Thoracic aorta (tissue), 2 donors: ENCODE results near the gene NPLOC4. TPM values are rescaled to one million over a fixed set of nuclear protein-coding genes. Genes with fewer than 3 reads are reported as not detected.
A peak's percentile ranks its signal among the peaks of the same experiment; 100 is the strongest.

Experiments
- ATAC-seq: fragments of 150-250 bp; one replicate; pipeline ENCODE4 v1.8.0; 2017; ENCODE audit warnings: low read depth; ENCODE audit not compliant: insufficient number of reproducible peaks, low FRiP score
- DNase-seq: peaks from one replicate; pipeline ENCODE4 v3.0.0-alpha.2; 2020; ENCODE audit warnings: low spot score
- H3K27ac ChIP-seq, 2 donors: fragments of 200-600 bp; sonication (generic); 1 replicate in 1 of 2; 2 replicates in 1 of 2; pipeline ENCODE4 v1.5.1; 2016; ENCODE audit warnings: mild to moderate bottlenecking in 2 of 2, moderate library complexity in 2 of 2
- H3K27me3 ChIP-seq: fragments of 200-600 bp; sonication (generic); replicated peaks from 2 replicates; pipeline ENCODE4 v1.6.0; 2016; ENCODE audit warnings: mild to moderate bottlenecking; ENCODE audit not compliant: insufficient read depth
- H3K36me3 ChIP-seq: fragments of 200-600 bp; sonication (generic); one replicate; pipeline ENCODE4 v1.5.1; 2016
- H3K4me1 ChIP-seq, 2 donors: fragments of 200-600 bp; sonication (generic); 1 replicate in 1 of 2; 2 replicates in 1 of 2; pipeline versions ENCODE4 v1.5.1 to v1.6.0; 2016; ENCODE audit warnings: low read depth in 2 of 2, mild to moderate bottlenecking in 1 of 2; ENCODE audit not compliant: control insufficient read depth in 1 of 2
- H3K4me3 ChIP-seq: fragments of 200-600 bp; sonication (generic); 2 replicates; pipeline ENCODE4 v1.5.1; 2016; ENCODE audit warnings: mild to moderate bottlenecking
- H3K9me3 ChIP-seq: fragments of 200-600 bp; sonication (generic); 2 replicates; pipeline ENCODE4 v1.5.1; 2016
- total RNA-seq, 2 donors: library from RNA; depleted of rRNA; stranded (reverse); fragments of >200 nt; gene quantifications; one replicate each; pipeline versions ENCODE4 v1.1.0 to v1.2.3, GENCODE V29; 2016
- TF ChIP-seq, protein P1 (sequence below): fragments of 200-600 bp; sonication (generic); IDR thresholded peaks from one replicate; pipeline ENCODE4 v1.5.1; 2019; ENCODE audit warnings: antibody characterized with exemption

Gene NPLOC4
- total RNA-seq, 2 donors from 2014 or later: 77.3 to 105 TPM

DNA sequence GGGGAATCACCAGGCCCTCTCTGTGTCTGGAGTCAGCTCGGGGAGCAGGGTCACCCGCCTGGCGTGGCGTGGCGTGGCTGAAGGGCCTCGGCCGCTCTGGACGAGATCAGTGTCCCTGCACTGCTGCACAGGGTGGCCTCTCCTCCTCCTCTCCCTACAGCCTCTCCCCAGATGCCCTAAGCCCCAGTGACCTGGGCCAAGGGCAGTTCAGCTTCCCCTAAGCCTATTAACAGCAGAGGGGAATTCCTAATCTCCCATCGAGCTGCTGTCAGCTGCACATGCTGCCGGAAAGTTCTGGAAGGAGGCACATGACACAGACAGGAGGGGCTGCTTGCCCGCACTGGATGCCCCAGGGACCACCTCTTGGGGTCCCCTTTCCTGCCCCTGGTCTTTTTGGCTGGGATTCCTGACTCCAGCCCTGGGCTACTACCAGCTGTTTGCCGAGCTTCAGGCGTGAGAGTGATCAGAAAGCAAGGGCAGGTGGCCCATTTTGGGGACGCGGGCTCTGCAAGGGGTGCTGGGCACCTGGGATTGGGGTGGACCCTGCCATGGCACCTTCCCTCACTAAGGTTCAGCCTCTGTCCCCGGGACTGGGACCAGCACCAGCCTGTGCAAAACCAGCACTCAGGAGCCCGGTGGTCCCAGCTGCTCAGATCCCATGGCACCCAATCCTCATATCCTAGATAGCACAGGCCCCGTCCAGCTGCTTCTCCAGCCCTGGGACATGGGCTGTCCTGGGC is 18.6 kb upstream of the NPLOC4 start:
- no peak overlapping the region for H3K27ac ChIP-seq
- H3K36me3 ChIP-seq: no peaks in the 10 kb centered on the region
- no peak overlapping the region for H3K4me3 ChIP-seq
- H3K9me3 ChIP-seq: no peaks in the 10 kb centered on the region
- H3K4me1 ChIP-seq: no peaks in the 10 kb centered on the region
- TF ChIP-seq, protein P1, sequence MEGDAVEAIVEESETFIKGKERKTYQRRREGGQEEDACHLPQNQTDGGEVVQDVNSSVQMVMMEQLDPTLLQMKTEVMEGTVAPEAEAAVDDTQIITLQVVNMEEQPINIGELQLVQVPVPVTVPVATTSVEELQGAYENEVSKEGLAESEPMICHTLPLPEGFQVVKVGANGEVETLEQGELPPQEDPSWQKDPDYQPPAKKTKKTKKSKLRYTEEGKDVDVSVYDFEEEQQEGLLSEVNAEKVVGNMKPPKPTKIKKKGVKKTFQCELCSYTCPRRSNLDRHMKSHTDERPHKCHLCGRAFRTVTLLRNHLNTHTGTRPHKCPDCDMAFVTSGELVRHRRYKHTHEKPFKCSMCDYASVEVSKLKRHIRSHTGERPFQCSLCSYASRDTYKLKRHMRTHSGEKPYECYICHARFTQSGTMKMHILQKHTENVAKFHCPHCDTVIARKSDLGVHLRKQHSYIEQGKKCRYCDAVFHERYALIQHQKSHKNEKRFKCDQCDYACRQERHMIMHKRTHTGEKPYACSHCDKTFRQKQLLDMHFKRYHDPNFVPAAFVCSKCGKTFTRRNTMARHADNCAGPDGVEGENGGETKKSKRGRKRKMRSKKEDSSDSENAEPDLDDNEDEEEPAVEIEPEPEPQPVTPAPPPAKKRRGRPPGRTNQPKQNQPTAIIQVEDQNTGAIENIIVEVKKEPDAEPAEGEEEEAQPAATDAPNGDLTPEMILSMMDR: no peak
- ATAC-seq: no peak
- H3K27me3 ChIP-seq: no peaks in the 10 kb centered on the region
- DNase-seq: no peak

DNA sequence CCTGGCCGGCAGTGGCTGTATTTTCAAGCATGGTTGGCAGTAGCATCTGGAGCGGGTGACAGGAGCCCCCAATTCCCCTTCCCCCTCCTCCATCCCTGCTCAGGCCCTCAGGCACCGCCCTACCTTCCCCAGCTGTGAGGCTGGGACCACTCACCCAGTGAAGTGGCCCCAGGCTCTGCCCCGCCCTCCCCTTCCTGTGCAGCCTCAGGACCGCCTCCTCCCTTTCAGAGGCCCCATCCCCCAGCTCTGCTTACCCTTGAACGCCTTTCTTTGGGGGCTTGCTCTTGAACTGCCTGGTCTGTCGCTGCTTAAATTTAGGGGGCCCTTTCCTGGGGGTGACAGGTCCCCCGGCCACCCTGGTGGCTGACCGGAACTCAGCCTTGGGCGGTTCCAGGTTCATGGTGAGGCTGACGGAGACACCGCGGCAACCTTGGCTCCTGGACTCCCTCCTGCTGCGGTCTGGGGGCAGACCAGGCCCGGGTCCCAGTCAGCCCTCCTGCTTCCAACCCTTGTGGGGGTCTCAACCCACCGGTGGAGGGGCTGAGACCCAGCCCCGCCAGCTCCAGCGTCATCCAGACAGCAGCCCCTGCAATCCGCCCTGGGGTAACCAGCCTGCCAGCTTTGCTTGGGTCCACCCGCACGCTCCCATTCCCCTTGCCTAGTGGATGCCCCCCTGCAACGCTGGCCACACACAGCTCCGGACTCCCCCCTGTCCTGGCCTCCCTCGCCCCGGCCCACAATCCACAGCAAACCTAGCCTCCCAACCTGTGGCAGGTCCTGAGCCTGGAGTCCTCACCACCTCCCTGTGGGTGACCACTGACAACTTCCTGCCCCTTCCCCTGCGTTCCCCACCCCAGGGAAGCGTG is 16.2 kb upstream of the NPLOC4 start:
- no peak for DNase-seq
- Histone ChIP-seq H3K36me3 (no peaks in the 10 kb centered on the region), H3K27me3 (no peaks in the 10 kb centered on the region), H3K27ac (no peak overlapping the region), H3K9me3 (no peaks in the 10 kb centered on the region), H3K4me3 (peak overlapping the region; percentile 38), H3K4me1 (no peaks in the 10 kb centered on the region)
- TF ChIP-seq, protein P1: no peak
- ATAC-seq: no peak

DNA sequence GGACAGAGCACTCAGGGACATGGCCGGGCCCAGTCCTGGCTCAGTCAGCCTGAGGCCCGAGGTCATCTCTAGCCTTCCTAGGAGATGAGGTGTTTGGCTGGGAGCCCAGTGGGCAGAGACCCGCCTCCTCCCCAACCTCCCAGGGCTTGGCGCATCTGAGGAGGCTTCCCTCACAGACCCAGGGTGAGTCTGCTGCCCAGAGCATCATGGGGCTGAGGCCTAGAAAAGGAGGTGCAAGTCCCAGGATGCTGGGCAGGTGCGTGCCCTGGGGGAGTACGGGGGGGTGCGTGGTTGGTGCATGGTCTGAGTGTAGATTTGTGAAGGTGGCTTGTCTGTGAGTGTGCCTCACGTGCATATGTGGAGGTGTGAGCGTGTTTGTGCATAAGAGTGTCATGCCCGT is 14.8 kb upstream of the NPLOC4 start:
- Histone ChIP-seq H3K36me3 (no peaks in the 10 kb centered on the region), H3K4me3 (no peak overlapping the region), H3K27me3 (peaks cover 3% of the 10 kb centered on the region), H3K4me1 (no peaks in the 10 kb centered on the region), H3K27ac (no peak overlapping the region), H3K9me3 (no peaks in the 10 kb centered on the region)
- ATAC-seq (no peak), DNase-seq (no peak)
- TF ChIP-seq, protein P1: no peak

DNA sequence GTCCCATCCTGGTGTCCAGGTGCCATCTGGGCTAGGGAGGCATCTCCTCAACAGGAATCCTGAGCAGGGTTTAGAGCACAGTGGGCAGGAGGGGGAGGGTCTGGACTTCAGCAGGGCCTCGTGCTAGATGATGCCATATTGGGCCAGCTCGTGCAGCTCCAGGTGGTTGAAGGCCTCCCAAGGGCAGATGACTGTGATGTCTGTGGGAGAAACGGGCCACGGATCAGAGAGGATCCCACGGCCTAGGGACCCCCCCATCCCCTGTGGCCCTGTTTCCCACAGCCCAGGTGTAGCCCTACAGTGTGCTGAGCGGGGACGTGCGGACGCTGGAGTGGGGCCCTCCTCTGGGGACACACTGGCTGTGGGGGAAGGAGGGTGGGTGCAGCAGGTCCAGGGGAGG is 14.0 kb upstream of the NPLOC4 start:
- ATAC-seq: no peak
- peaks cover 3% of the 10 kb centered on the region for H3K27me3 ChIP-seq
- TF ChIP-seq, protein P1: no peak
- no peak overlapping the region for H3K27ac ChIP-seq
- H3K36me3 ChIP-seq: no peaks in the 10 kb centered on the region
- no peaks in the 10 kb centered on the region for H3K9me3 ChIP-seq
- H3K4me3 ChIP-seq: no peak overlapping the region
- DNase-seq: no peak
- no peaks in the 10 kb centered on the region for H3K4me1 ChIP-seq

DNA sequence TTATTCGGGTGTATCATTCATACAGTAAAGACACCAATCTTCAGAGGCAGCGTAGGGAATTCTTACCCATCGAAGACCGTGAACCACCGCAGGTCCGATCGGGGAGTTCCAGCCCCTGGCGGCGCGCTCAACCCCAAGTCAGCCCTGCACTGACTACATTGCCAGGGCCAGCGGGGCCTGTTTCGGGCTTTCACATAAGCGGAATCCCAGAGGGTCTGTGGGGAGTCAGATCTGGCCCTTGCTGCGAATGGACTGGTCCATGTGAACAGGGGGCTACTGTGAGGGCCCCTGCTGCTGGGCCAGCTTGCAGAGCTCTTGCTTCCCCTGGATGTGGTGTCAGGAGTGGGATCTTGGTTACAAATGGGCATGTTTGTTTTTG is 11.8 kb upstream of the NPLOC4 start:
- no peak overlapping the region for H3K4me3 ChIP-seq
- DNase-seq (no peak), ATAC-seq (no peak)
- H3K4me1 ChIP-seq: no peaks in the 10 kb centered on the region
- no peaks in the 10 kb centered on the region for H3K9me3 ChIP-seq
- H3K27ac ChIP-seq: no peak overlapping the region
- H3K27me3 ChIP-seq: peaks cover 3% of the 10 kb centered on the region
- TF ChIP-seq, protein P1: no peak
- H3K36me3 ChIP-seq: no peaks in the 10 kb centered on the region
